Middle frontal gyrus (tissue), 1 donor: Measurements from ENCODE around the gene DDT.
"Not testable (repeated sequence)": the region's sequence is repeated elsewhere in the genome, so short reads cannot be mapped to it uniquely, and the experiment has no call there.

Experiments
- DNase-seq: peaks from one replicate; pipeline ENCODE4 v3.0.0-alpha.2; 2015; ENCODE audit warnings: low spot score; ENCODE audit errors: extremely low spot score

The DDT gene

GRCh38 chr22:23952794-23953405, 21.3 kb downstream of the DDT start:
- not testable (repeated sequence) for DNase-seq

GRCh38 chr22:23951383-23951782, 22.9 kb downstream of the DDT start:
- DNase-seq = not testable (repeated sequence)

- DNase-seq = not testable (repeated sequence)
Measured at GRCh38 chr22:23949764-23950163, 24.5 kb downstream of the DDT start.

GRCh38 chr22:23947391-23947790, 26.9 kb downstream of the DDT start:
- not testable (repeated sequence) for DNase-seq

DNA sequence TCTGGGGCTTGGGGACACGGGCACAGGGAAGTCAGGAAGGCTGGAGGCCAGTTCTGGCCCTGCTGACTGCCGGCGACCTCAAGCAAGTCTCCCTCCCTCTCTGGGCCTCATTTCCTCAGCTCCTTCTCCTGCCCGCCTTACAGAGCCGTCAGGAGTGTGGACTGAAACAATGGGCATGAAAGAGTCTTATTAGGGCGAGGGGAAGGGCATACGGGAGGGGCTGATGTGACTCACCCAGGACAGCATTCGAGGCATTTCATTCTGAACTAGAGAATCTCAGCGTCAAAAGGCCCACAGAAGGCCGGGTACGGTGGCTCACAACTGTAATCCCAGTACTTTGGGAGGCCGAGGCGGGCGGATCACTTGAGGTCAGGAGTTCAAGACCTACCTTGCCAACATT, 34.1 kb downstream of the DDT start:
- not testable (repeated sequence) for DNase-seq

DNA sequence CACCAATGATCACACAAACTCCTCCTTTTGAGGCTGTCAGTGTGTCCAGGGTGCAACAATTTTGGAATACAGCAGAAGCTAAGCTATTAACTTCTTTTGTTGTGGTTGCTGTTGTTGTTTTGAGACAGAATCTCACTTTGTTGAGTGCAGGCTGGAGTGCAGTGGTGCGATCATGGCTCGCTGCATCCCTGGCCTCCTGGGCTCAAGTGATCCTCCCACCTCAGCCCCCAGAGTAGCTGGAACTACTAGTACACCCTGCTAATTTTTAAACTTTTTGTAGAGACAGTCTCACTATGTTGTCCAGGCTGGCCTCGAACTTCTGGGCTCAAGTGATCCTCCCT, 35.3 kb downstream of the DDT start:
- DNase-seq = no peak

GRCh38 chr22:23938328-23939016, 35.8 kb downstream of the DDT start:
- no peak for DNase-seq

DNA sequence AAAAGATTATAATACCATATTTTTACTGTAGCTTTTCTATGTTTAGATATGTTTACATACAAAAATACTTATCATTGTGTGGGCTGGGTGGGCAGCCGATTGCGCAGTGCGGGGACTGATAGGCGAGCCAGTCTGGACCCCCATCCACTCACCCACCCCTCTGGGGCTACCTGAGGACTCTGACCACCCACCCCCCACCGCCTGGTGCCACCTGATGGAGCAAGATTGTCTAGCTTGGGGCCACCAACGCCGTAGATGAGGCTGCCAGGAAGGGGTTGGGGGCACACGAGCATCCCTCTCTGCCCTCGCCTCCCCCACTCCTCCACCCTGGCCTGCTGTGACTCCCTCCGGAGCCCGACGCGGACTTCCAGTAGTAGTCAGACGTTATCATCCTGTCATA, 47.7 kb downstream of the DDT start:
- no peak for DNase-seq

- DNase-seq = no peak
Measured at GRCh38 chr22:23925020-23925606, 49.1 kb downstream of the DDT start.

GRCh38 chr22:23922921-23923320, 51.3 kb downstream of the DDT start:
- no peak for DNase-seq

- not testable (repeated sequence) for DNase-seq
Measured at GRCh38 chr22:23921586-23922201, 52.5 kb downstream of the DDT start.
